Non-pigmented ciliary epithelial cell (primary cell): ENCODE data around the gene BCAP31.
"Not testable (repeated sequence)": the region's sequence is repeated elsewhere in the genome, so short reads cannot be mapped to it uniquely, and the experiment has no call there.

ENCODE experiments used
- DNase-seq: peaks from one replicate; pipeline ENCODE4 v3.0.0-alpha.2; 2010; ENCODE audit warnings: low read depth

BCAP31 gene

GRCh38 chrX:153708415-153708814 lies 15.8 kb downstream of the BCAP31 start:
- peak; percentile 38 for DNase-seq

GRCh38 chrX:153707406-153707805 lies 16.8 kb downstream of the BCAP31 start:
- no peak for DNase-seq

GRCh38 chrX:153706799-153707198 lies 17.4 kb downstream of the BCAP31 start:
- no peak for DNase-seq

GRCh38 chrX:153705403-153706060 lies 18.7 kb downstream of the BCAP31 start:
- not testable (repeated sequence) for DNase-seq

- DNase-seq = not testable (repeated sequence)
These were observed 19.4 kb downstream of the BCAP31 start for GRCh38 chrX:153704631-153705402.

GRCh38 chrX:153704021-153704526 lies 20.1 kb downstream of the BCAP31 start:
- DNase-seq = no peak

GRCh38 chrX:153703036-153703370 lies 21.2 kb downstream of the BCAP31 start:
- DNase-seq = no peak

GRCh38 chrX:153702336-153703035 lies 21.7 kb downstream of the BCAP31 start:
- no peak for DNase-seq

- DNase-seq = no peak
These were observed 22.5 kb downstream of the BCAP31 start for GRCh38 chrX:153701706-153702105.

- DNase-seq = no peak
These were observed 23.2 kb downstream of the BCAP31 start for GRCh38 chrX:153700967-153701366.

GRCh38 chrX:153700376-153700945 lies 23.7 kb downstream of the BCAP31 start:
- no peak for DNase-seq

GRCh38 chrX:153699784-153700371 lies 24.3 kb downstream of the BCAP31 start:
- not testable (repeated sequence) for DNase-seq

- not testable (repeated sequence) for DNase-seq
These were observed 24.9 kb downstream of the BCAP31 start for GRCh38 chrX:153699210-153699783.

GRCh38 chrX:153697924-153698865 lies 26.0 kb downstream of the BCAP31 start:
- no peak for DNase-seq

GRCh38 chrX:153696986-153697722 lies 27.0 kb downstream of the BCAP31 start:
- DNase-seq = not testable (repeated sequence)

GRCh38 chrX:153696538-153696937 lies 27.6 kb downstream of the BCAP31 start:
- DNase-seq = not testable (repeated sequence)

GRCh38 chrX:153696100-153696499 lies 28.1 kb downstream of the BCAP31 start:
- no peak for DNase-seq

GRCh38 chrX:153694687-153695270 lies 29.4 kb downstream of the BCAP31 start:
- no peak for DNase-seq

- DNase-seq = not testable (repeated sequence)
These were observed 29.9 kb downstream of the BCAP31 start for GRCh38 chrX:153694256-153694655.
